HCT116 (cell line): ENCODE results near the gene KIFC3.

Source experiments
- CTCF ChIP-seq, 3 experiments: fragments of 200-600 bp in 1 of 3; sonication (generic) in 1 of 3; IDR thresholded peaks in 2 of 3; conservative IDR thresholded peaks in 1 of 3; 2 replicates each; pipeline ENCODE4 v1.5.1; 2012 to 2017; ENCODE audit warnings: low read depth in 2 of 3, low read length in 2 of 3, antibody characterized with exemption in 1 of 3, borderline replicate concordance in 1 of 3, control low read depth in 1 of 3, mild to moderate bottlenecking in 1 of 3, mixed read lengths in 1 of 3, mixed run types in 1 of 3, moderate library complexity in 1 of 3; ENCODE audit not compliant: insufficient read depth in 1 of 3
- POLR2A ChIP-seq: IDR thresholded peaks from 2 replicates; pipeline ENCODE4 v1.7.0; 2011; ENCODE audit warnings: borderline replicate concordance; ENCODE audit not compliant: insufficient read depth, insufficient read length; ENCODE audit errors: extremely low read depth
- REST ChIP-seq: IDR thresholded peaks from 2 replicates; pipeline ENCODE4 v1.6.1; 2012; ENCODE audit warnings: low read depth

- TF ChIP-seq CTCF (IDR thresholded peaks at IDR 0.05 in 2 of 3, conservative IDR thresholded peaks at IDR 0.05 in 1 of 3; ENCODE audit: borderline replicate concordance in 1 of 3, insufficient read depth in 1 of 3, low read depth in 2 of 3, low read length in 2 of 3): no peak
- TF ChIP-seq POLR2A: no peak
- TF ChIP-seq REST: no peak
Observed at GRCh38 chr16:57787519-57787905, 14.8 kb downstream of the KIFC3 start.
